Activated T-cell treated with anti-CD3 and anti-CD28 coated beads, Interleukin-2, amount 50 U/mL, for 72 hours (primary cell): ENCODE results near the gene ANXA8. TPM values are rescaled to one million over a fixed set of nuclear protein-coding genes. Genes with fewer than 3 reads are reported as not detected.
"Not testable (repeated sequence)": the region's sequence is repeated elsewhere in the genome, so short reads cannot be mapped to it uniquely, and the experiment has no call there.

Source experiments
- ATAC-seq, 2 donors: fragments of 150-1000 bp; cut with Tn5 transposase; replicated peaks in 1 of 2; 2 replicates each; pipeline ENCODE4 v1.10.0; 2021; ENCODE audit warnings: moderate library complexity in 2 of 2, mild to moderate bottlenecking in 1 of 2
- DNase-seq, 2 donors: peaks; one replicate each; pipeline ENCODE4 v3.0.0; 2021 to 2022; ENCODE audit warnings: mixed read lengths in 1 of 2
- H3K27ac Mint-ChIP-seq: one replicate; pipeline ENCODE4 v1.8.0; 2022; ENCODE audit warnings: mild to moderate bottlenecking, moderate library complexity, mixed read lengths
- H3K27me3 Mint-ChIP-seq: one replicate; pipeline ENCODE4 v1.8.0; 2022; ENCODE audit warnings: low read depth, mixed read lengths
- H3K36me3 Mint-ChIP-seq, 2 donors: one replicate each; pipeline ENCODE4 v1.8.0; 2022; ENCODE audit warnings: mixed read lengths in 2 of 2, mild to moderate bottlenecking in 1 of 2; ENCODE audit not compliant: insufficient read depth in 2 of 2
- H3K4me1 Mint-ChIP-seq: one replicate; pipeline ENCODE4 v1.8.0; 2022; ENCODE audit warnings: low read depth, mixed read lengths
- H3K4me3 Mint-ChIP-seq, 2 donors: one replicate each; pipeline ENCODE4 v1.8.0; 2022; ENCODE audit warnings: mild to moderate bottlenecking in 2 of 2, mixed read lengths in 2 of 2, moderate library complexity in 2 of 2
- H3K9me3 Mint-ChIP-seq, 2 donors: one replicate each; pipeline ENCODE4 v1.8.0; 2022; ENCODE audit warnings: mixed read lengths in 2 of 2
- total RNA-seq, 2 donors: library from RNA; stranded (reverse); gene quantifications; one replicate each; pipeline ENCODE4 v1.2.3, GENCODE V29; 2022

The ANXA8 gene
- total RNA-seq, 2 donors from 2014 or later: not detected

DNA sequence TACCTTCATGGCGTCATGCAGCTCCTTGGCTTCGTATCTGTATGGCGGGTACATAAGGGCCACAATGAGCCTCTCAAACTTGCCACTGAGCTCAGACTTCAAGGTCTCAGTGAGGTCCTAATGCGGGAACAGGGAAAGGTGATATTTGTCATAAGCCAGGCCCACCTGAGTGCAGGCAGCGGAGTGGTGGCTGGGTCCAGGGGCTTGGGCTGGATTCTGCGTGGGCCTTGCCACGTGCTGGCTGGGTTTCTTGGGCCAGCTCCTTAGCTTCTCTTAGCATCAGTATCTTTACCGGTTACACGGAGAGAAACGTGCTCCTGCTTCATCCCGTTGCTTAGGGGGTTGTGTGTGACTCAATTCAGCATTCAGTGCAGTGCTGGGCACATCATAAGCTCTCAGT, 6.8 kb downstream of the ANXA8 start:
- not testable (repeated sequence) for H3K36me3 Mint-ChIP-seq, DNase-seq, H3K4me1 Mint-ChIP-seq, H3K27me3 Mint-ChIP-seq, ATAC-seq, H3K9me3 Mint-ChIP-seq, H3K27ac Mint-ChIP-seq, H3K4me3 Mint-ChIP-seq

DNA sequence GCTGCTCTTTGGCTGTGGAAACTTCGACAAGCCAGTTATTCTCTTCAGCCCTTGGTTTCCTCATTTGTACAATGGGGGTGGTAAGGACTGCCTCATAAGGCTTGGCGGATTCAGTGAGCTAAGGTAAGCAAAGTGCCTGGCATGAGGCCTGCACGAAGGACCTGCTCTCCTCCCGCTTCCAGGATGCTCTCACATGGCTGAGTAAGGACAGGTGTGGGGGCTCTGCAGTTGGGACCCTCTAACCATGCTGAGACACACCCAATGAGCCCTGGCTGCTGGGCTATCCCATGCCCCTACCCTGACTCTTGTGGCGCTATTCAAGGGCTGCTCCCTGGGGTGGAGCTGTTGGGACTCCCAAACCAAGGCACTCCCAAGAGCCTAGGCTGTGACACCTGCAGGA, 8.8 kb downstream of the ANXA8 start:
- not testable (repeated sequence) for ATAC-seq, H3K4me1 Mint-ChIP-seq, H3K9me3 Mint-ChIP-seq, H3K27me3 Mint-ChIP-seq, H3K36me3 Mint-ChIP-seq, H3K27ac Mint-ChIP-seq, DNase-seq, H3K4me3 Mint-ChIP-seq

DNA sequence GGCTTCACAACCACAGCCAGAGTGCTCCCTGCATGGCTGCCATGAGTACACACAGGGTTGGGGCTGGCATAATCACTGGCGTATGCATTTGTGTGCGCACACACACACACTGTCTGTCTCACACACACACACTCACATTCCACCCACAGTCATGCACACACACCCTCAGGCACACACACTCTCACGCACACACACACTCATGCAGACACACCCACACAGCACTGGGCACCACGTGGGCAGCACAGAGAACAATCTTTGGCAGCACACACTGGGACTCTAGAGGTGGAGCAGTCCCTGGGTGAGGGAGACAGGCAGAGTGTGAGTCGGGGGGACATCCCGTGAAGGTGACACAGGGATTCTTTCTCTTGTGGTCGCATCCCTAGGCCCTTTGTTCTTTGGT, 10.4 kb downstream of the ANXA8 start:
- H3K27me3 Mint-ChIP-seq, DNase-seq, H3K4me3 Mint-ChIP-seq, H3K9me3 Mint-ChIP-seq, H3K36me3 Mint-ChIP-seq, ATAC-seq, H3K4me1 Mint-ChIP-seq, H3K27ac Mint-ChIP-seq: not testable (repeated sequence)

DNA sequence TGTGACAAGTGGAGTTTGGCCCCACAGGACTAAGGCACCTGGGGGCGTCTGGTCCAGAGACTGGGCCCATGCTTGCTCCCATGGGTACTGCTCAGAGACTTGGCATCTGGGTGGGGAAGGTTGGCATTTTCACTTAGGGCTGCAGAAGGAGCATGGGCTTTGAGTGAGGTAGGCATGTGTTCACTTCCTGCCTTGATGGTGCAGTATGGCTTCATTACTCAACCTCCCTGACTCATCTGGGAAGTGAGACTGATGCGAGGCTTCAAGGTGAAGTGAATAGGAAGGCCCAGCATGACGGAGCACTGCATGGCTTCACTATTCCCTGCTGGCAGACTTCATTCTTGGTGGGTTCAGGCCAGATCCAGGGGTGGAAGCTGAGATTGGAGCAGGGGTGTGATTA, 11.3 kb downstream of the ANXA8 start:
- H3K4me3 Mint-ChIP-seq, H3K27me3 Mint-ChIP-seq, DNase-seq, H3K27ac Mint-ChIP-seq, H3K36me3 Mint-ChIP-seq, H3K4me1 Mint-ChIP-seq, H3K9me3 Mint-ChIP-seq: not testable (repeated sequence)
- ATAC-seq: peak; percentile 99

DNA sequence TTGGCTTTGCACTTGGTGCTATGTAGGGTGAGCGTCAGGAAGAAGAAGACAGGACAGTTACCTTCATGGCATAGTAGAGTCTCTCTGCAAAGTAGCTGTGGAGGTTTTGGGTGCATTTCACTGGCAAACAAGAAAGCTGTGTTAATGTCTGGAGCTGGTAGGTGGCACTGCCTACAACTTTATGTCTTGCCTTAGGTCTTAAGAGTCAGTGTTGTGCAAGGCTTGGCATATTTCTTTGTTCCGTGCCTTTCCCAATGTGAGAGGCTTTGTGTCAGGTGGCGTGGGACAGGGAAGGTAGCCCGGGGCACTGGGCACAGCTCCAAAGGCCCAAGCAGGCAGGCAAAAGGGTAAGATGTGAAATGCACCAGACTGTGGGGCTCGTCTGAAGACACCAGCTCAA, 11.8 kb downstream of the ANXA8 start:
- H3K4me1 Mint-ChIP-seq, DNase-seq, H3K9me3 Mint-ChIP-seq, H3K4me3 Mint-ChIP-seq, H3K27me3 Mint-ChIP-seq, H3K36me3 Mint-ChIP-seq, ATAC-seq, H3K27ac Mint-ChIP-seq: not testable (repeated sequence)

DNA sequence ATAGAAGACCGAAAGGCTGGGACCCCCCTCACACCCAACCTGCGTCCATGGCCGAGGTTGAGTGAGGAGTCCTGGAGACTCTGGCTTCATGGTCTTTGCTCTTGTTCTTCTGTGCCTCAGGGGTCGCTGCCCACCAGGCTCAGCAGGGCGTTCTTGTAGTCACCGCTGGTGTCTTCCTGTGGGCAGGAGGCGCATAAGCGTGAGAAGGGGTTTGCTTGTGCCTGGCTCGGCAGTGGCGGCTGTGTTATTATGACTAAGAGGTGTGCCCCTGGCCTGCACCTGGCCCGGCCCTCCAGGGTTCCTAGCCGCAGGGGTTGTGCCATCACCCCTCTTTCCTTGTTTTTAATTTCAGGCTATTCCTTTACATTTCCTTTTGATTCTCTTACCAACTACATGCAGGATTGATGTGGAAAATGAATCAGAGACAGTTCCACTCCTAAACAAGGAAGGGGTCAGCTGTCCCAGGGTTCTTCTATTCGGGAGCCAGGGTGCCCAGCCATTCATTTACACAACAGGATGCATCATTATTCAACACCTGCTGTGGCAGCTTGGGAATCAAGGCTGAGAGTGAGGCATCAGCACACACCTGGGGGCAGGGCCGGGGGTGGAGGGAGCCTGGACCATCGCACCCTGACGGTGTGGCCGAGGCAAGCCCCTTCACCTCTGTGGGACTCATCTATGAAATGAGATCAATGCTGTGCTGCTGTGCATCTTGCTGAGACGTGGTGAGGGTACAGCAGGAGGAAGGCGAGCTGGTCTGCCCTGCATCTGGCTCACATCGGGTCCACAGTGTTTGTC, 15.0 kb downstream of the ANXA8 start:
- not testable (repeated sequence) for ATAC-seq, H3K27ac Mint-ChIP-seq, H3K9me3 Mint-ChIP-seq, H3K27me3 Mint-ChIP-seq, H3K36me3 Mint-ChIP-seq, H3K4me3 Mint-ChIP-seq, DNase-seq, H3K4me1 Mint-ChIP-seq

DNA sequence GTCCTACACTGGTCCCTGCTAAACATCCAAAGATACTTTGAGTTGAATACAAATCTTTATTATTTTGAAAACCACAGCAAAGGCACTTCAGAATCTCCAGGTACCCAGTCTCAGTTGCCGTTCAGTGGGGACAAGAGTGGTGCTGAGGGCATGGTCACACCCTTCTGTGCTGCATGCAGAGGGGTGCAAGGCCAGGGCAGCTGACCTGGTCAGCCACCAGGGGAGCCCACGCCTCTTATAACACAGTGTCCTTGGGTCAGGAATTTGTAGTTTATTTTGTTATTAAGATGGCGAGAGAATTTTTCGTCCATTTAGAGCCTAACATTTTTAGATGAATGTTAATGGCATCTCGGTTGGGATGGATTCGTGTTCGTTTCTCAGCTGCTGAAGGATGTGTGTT, 16.0 kb downstream of the ANXA8 start:
- H3K27me3 Mint-ChIP-seq, H3K9me3 Mint-ChIP-seq, H3K4me1 Mint-ChIP-seq, H3K4me3 Mint-ChIP-seq, ATAC-seq, H3K36me3 Mint-ChIP-seq, H3K27ac Mint-ChIP-seq, DNase-seq: not testable (repeated sequence)

DNA sequence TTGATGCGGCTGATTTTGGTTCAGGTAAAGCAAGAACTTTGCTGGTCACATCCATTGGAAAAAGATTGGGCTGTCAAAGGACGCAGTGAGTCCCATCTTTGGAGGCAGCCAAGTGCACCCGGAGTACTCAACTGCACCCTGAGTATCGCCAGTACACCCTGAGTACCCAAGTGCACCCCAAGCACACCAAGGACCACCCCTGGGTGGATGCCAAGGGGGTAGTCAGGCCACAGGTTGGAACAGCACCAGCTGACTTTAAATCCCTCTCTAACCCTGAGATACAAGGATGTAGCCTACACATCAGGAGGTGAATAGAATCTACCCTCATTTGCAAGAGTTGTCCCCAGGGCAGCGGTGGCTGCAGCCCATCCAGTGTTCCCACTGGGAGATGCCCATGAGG, 16.5 kb downstream of the ANXA8 start:
- H3K4me3 Mint-ChIP-seq, H3K9me3 Mint-ChIP-seq, H3K36me3 Mint-ChIP-seq, H3K4me1 Mint-ChIP-seq, H3K27ac Mint-ChIP-seq, DNase-seq, ATAC-seq, H3K27me3 Mint-ChIP-seq: not testable (repeated sequence)

DNA sequence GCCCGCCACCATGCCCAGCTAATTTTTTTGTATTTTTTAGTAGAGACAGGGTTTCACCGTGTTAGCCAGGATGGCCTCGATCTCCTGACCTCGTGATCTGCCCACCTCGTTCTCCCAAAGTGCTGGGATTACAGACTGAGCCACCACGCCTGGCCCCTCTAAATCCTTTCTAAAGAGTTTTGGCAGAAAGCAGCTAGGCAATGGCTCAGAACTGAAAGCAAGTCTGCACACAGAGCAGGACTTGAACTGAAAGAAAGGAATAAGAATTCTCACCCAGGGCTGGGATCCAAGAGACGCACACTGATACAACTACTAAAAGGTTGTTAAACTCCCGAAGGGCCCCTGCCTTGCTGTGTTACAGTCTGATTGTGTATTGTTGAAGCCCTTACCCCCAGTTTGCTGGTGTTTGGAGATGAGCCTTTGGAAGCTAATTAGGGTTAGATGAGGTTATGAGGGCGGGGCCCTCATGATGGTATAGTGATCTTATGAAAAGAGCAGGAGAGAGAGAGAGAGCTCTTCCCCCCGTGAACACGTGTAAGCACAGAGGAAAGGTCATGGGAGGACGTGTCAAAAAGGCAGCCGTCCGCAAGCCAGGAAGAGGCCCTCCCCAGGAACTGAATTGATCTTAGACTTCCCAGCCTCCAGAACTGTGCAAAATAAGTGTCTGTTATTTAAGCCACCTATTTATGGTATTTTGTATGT, 18.5 kb downstream of the ANXA8 start:
- not testable (repeated sequence) for H3K36me3 Mint-ChIP-seq, H3K4me1 Mint-ChIP-seq, H3K4me3 Mint-ChIP-seq, H3K27me3 Mint-ChIP-seq, H3K27ac Mint-ChIP-seq, DNase-seq, ATAC-seq, H3K9me3 Mint-ChIP-seq

DNA sequence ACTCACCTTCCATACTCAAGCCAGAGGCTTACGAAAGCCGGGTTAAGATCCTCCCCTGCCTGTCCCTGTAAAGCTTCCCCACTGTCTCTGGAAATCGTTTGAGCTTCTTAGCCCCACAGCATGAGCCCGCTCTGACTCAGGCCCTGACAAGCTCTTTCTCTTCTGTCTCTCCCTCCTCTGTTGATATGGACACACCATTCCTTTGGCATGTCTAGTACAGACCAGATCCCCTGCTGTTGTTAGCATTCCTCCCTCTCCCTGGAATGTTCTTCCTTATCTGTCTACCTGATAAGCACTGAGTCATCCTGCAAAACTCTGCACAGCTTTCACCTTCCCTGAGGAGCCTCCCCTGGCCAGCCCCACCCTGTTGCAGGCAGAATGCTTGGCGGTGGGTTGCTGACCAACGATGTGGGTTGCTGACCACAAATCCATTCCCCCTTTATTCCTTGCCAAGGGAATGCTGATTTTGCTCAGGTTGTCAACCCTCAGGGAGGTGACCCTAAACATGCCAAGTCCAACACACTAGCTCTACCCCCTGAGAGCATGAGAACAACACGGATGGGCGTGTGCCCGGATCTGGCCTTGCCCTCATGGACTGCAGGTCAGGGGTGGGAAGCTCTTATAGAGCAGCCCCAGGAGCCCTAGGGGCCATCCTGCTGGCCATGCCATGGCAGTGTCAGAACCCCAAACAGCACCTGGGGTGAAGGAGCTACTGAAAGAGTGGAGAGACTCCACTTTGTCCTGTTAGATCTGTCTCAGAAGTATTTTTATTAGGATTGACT, 21.1 kb downstream of the ANXA8 start:
- H3K36me3 Mint-ChIP-seq, ATAC-seq, H3K9me3 Mint-ChIP-seq, H3K27ac Mint-ChIP-seq, H3K4me3 Mint-ChIP-seq, DNase-seq, H3K27me3 Mint-ChIP-seq, H3K4me1 Mint-ChIP-seq: not testable (repeated sequence)

DNA sequence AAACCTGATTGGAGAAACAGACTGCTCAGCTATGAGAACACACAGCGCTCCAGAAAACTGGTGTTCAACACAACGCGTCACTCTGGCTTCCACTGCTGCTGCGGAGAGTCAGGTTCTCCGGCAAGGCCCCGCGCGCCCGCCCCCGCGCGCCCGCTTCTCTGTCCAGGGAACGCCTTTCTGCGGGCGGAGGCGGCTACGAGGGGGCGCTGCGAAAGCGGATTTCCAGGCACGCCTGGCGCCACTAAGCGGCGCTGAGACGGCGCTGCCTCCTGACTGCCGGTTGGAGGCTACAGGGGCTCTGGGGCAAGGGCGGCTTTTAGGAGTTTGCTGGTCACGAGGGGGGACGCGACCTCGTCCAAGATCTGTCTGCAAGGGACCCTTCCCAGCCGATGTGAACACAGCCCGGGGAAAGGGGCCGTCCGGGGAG, 22.6 kb downstream of the ANXA8 start:
- peak overlapping the region; percentile 67 to 76 for H3K4me3 Mint-ChIP-seq
- not testable (repeated sequence) for H3K27me3 Mint-ChIP-seq, H3K27ac Mint-ChIP-seq, H3K36me3 Mint-ChIP-seq, H3K4me1 Mint-ChIP-seq, H3K9me3 Mint-ChIP-seq
- ATAC-seq (peak; percentile 83 to 86), DNase-seq (peak; percentile 20 to 31)

DNA sequence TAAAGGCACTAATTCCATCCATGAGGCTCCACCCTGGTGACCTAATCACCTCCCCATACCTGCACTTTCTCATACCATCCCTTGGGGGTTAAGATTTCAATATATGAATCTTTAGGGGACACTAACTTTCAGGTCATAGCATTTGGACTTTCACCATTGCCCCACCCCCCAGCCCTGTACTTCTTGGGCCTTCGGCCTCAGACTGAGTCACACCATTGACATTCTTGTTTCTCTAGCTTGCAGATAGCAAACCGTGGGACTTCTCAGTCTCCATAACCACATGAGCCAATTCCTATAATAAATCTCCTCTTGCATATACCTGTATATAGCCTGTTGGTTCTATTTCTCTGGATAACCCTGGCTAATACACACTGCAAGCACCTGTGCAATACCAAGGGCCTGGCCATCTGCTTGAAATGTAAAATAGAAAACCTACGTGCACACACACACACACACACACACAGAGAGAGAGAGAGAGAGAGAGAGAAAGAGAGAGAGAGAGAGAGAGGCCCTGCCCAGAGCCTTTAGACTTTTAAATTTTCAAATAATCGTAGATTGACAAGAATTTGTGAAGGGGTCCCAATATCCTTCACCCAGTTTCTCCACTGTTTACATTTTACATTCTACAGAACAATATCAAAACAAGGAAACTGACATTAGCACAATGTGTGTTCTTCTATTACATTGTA, 25.3 kb downstream of the ANXA8 start:
- Mint-ChIP-seq H3K27ac (no peak overlapping the region), H3K4me3 (no peak overlapping the region), H3K9me3 (no peaks in the 10 kb centered on the region), H3K27me3 (peaks cover 20% of the 10 kb centered on the region), H3K36me3 (no peaks in the 10 kb centered on the region), H3K4me1 (no peaks in the 10 kb centered on the region)
- ATAC-seq (no peak), DNase-seq (no peak)

DNA sequence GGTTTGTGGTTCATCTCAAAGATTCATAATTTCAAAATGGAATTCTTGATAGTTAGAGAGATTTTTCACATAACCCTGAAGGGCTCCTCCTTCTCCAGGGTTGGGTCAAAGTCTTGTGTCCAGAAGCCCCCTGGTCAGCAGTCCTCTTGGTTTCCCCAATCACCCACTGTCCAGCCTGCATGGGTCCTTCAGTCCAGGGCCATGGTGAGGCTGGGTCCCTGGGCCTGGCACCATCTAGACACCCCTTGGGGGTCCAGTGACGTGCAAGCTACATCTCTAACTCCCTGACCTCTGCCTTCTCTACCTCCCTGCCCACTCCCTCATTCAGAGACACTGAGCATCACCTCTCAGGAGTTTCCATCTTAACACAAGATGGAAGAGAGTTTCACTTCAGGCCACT, 26.1 kb downstream of the ANXA8 start:
- Mint-ChIP-seq H3K36me3 (no peaks in the 10 kb centered on the region), H3K4me1 (no peaks in the 10 kb centered on the region), H3K4me3 (no peak overlapping the region), H3K27ac (no peak overlapping the region), H3K27me3 (peaks cover 25% of the 10 kb centered on the region), H3K9me3 (no peaks in the 10 kb centered on the region)
- ATAC-seq: no peak
- no peak for DNase-seq
